Endothelial cell of umbilical vein (primary cell): ENCODE results near the gene DND1. TPM values are rescaled to one million over a fixed set of nuclear protein-coding genes. Genes with fewer than 3 reads are reported as not detected.

Experiments used
- BruUV-seq: library from RNA; stranded (reverse); fragments of 400-500 nt; replicated peaks from 2 replicates; lab custom pipeline; 2021; lab: Mats Ljungman, UMichigan
- CTCF ChIA-PET: fragments of 300-600, 350-600 bp; sonication (Branson Sonifier 250); formaldehyde crosslinking; loops from one replicate; lab custom pipeline; 2021; ENCODE audit warnings: antibody characterized with exemption, inconsistent platforms; lab: Charles Lee
- POLR2A ChIA-PET: fragments of 300-600, 350-600 bp; sonication (Branson Sonifier 250); formaldehyde crosslinking; loops from one replicate; lab custom pipeline; 2021; ENCODE audit warnings: antibody characterized with exemption, inconsistent platforms; lab: Charles Lee
- DNase-seq: peaks from one replicate; pipeline ENCODE4 v3.0.0-alpha.2; 2011; ENCODE audit warnings: low read depth, low spot score
- FAIRE-seq: peaks from 2 replicates; lab custom pipeline; 2011; peaks lifted over from hg19 to GRCh38; lab: Jason Lieb, UNC
- H2AFZ ChIP-seq: 2 replicates; pipeline ENCODE4 v1.6.0; 2012; ENCODE audit warnings: low read depth, low read length, control low read depth, inconsistent platforms
- H3K27ac ChIP-seq: 2 replicates; pipeline ENCODE4 v1.5.1; 2011; ENCODE audit warnings: low read depth, mild to moderate bottlenecking, control low read depth, low read length, moderate library complexity; ENCODE audit not compliant: insufficient read depth
- H3K27me3 ChIP-seq, 2 experiments: 2 replicates each; pipeline versions ENCODE4 v1.6.0 to v1.6.1; 2011; ENCODE audit warnings: low read length in 2 of 2, mixed read lengths in 1 of 2; ENCODE audit not compliant: control insufficient read depth in 2 of 2, insufficient read depth in 2 of 2
- H3K36me3 ChIP-seq, 2 experiments: 2 replicates in 1 of 2; 3 replicates in 1 of 2; pipeline ENCODE4 v1.5.1; 2011; ENCODE audit warnings: low read length in 2 of 2, mild to moderate bottlenecking in 1 of 2, moderate library complexity in 1 of 2; ENCODE audit not compliant: control insufficient read depth in 2 of 2, insufficient read depth in 2 of 2; ENCODE audit errors: extremely low read depth in 1 of 2
- H3K4me1 ChIP-seq: 3 replicates; pipeline ENCODE4 v1.5.1; 2011; ENCODE audit warnings: mild to moderate bottlenecking, low read length; ENCODE audit not compliant: control insufficient read depth, insufficient read depth; ENCODE audit errors: extremely low read depth
- H3K4me2 ChIP-seq: 2 replicates; pipeline ENCODE4 v1.6.1; 2011; ENCODE audit warnings: low read length, control low read depth, mixed read lengths; ENCODE audit not compliant: insufficient read depth
- H3K4me3 ChIP-seq, 3 experiments: fragments of 200-600 bp in 1 of 3; sonication (generic), shearing (Covaris generic) in 1 of 3; replicated peaks in 1 of 3; 2 replicates each; pipeline ENCODE4 v1.5.1; 2011 to 2016; ENCODE audit warnings: control low read depth in 3 of 3, low read length in 3 of 3, mild to moderate bottlenecking in 2 of 3, inconsistent platforms in 1 of 3, low read depth in 1 of 3, moderate library complexity in 1 of 3; ENCODE audit not compliant: insufficient read depth in 1 of 3
- H3K79me2 ChIP-seq: 2 replicates; pipeline ENCODE4 v1.6.0; 2012; ENCODE audit warnings: low read length, inconsistent platforms; ENCODE audit not compliant: control insufficient read depth, insufficient read depth
- H3K9ac ChIP-seq: replicated peaks from 2 replicates; pipeline ENCODE3; 2011; ENCODE audit warnings: low read length, control low read depth; ENCODE audit not compliant: insufficient read depth; ENCODE audit errors: extremely low read depth
- H3K9me1 ChIP-seq: replicated peaks from 3 replicates; pipeline ENCODE4 v1.6.0; 2011; ENCODE audit warnings: mild to moderate bottlenecking, low read length; ENCODE audit not compliant: control insufficient read depth, insufficient read depth; ENCODE audit errors: extremely low read depth
- H3K9me3 ChIP-seq: replicated peaks from 2 replicates; pipeline ENCODE4 v1.5.1; 2012; ENCODE audit warnings: low read length, inconsistent platforms; ENCODE audit not compliant: control insufficient read depth, insufficient read depth
- H4K20me1 ChIP-seq: replicated peaks from 2 replicates; pipeline ENCODE3; 2011; ENCODE audit warnings: mild to moderate bottlenecking, low read length; ENCODE audit not compliant: control insufficient read depth, insufficient read depth; ENCODE audit errors: extremely low read depth
- EZH2 ChIP-seq: IDR thresholded peaks from 2 replicates; pipeline ENCODE4 v1.6.1; 2012; ENCODE audit warnings: borderline replicate concordance, low read depth, mild to moderate bottlenecking, moderate library complexity, low read length, inconsistent platforms; ENCODE audit not compliant: severe bottlenecking
- FOS ChIP-seq: IDR thresholded peaks from 2 replicates; pipeline ENCODE4 v1.6.1; 2011; ENCODE audit warnings: mild to moderate bottlenecking, low read length, moderate library complexity, borderline replicate concordance; ENCODE audit not compliant: insufficient read depth
- GATA2 ChIP-seq: IDR thresholded peaks from 2 replicates; pipeline ENCODE4 v1.7.0; 2011; ENCODE audit warnings: low read depth, mild to moderate bottlenecking, moderate library complexity, mixed read lengths, low read length; ENCODE audit not compliant: insufficient read length, insufficient read depth
- JUN ChIP-seq: IDR thresholded peaks from 2 replicates; pipeline ENCODE4 v1.6.1; 2011; ENCODE audit warnings: borderline replicate concordance, low read depth; ENCODE audit not compliant: insufficient read length, insufficient read depth
- MYC ChIP-seq: IDR thresholded peaks from one replicate; pipeline ENCODE4 v1.6.1; 2011; ENCODE audit warnings: mild to moderate bottlenecking, low read depth, low read length
- POLR2A ChIP-seq: IDR thresholded peaks from 2 replicates; pipeline ENCODE4 v1.6.1; 2012; ENCODE audit warnings: low read depth, mild to moderate bottlenecking, control low read depth, low read length
- POLR2AphosphoS5 ChIP-seq: IDR thresholded peaks from 2 replicates; pipeline ENCODE4 v1.6.1; 2012; ENCODE audit warnings: low read depth, mild to moderate bottlenecking, control low read depth, low read length, moderate library complexity; ENCODE audit not compliant: insufficient read depth
- dilution Hi-C: fragments of 300-500 bp; cut with MboI; formaldehyde crosslinking; loops from one replicate; pipeline ENCODE4 v1.15.0; 2019; ENCODE audit warnings: low sequenced_read_pairs; ENCODE audit not compliant: extremely low pct_ligation_motif_present
- intact Hi-C: fragments of 100-400 bp; cut with micrococcal nuclease; formaldehyde crosslinking; loops from one replicate; pipeline ENCODE4 v1.10.0; 2022
- polyA plus RNA-seq, 4 experiments: library from polyadenylated mRNA; depleted of rRNA in 3 of 4; stranded (reverse) in 3 of 4; unstranded in 1 of 4; fragments of >200 nt; gene quantifications; 2 replicates each; pipeline versions ENCODE4 v1.2.1 to v1.2.3, GENCODE V29; 2011 to 2012; ENCODE audit warnings: missing spikeins in 1 of 4
- total RNA-seq: library from RNA; stranded (reverse); gene quantifications from 2 replicates; pipeline ENCODE4 v1.2.3, GENCODE V29; 2021
- TF ChIP-seq, protein P1 (sequence below): IDR thresholded peaks from 2 replicates; pipeline ENCODE4 v1.6.1; 2011; ENCODE audit not compliant: insufficient read depth, insufficient read length
- TF ChIP-seq, protein P2 (sequence below), 2 donors: IDR thresholded peaks; 1 replicate in 1 of 2; 2 replicates in 1 of 2; pipeline ENCODE4 v1.5.1; 2011; ENCODE audit warnings: low read length in 2 of 2, mild to moderate bottlenecking in 2 of 2, moderate library complexity in 2 of 2, control low read depth in 1 of 2, inconsistent platforms in 1 of 2, low read depth in 1 of 2; ENCODE audit not compliant: insufficient read depth in 1 of 2; ENCODE audit errors: extremely low read depth in 1 of 2

Gene DND1
- total and polyA plus RNA-seq, 2 donors (not counting 3 experiments of a cell fraction or from before 2014, with no cell fraction given), result 1.1 to 1.2 TPM

DNA sequence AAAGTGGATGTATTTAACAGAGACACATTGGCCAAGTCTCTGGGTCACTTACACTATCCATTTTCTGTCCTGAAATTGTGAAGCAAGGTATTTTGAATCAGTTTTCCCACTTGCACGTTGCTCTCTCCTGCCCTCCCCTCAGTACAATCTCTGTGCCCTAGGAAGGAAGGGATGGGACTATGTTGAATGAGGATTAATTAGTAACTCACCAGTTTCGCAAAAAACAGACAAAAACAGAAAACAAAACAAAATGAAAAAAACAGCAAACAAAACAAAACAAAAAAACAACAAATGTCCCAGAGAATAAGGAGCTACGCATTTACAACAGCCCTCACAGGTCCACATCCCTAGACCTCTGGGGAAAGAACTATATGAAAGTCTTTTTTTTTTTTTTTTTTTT is 39.3 kb downstream of the DND1 start:
- TF ChIP-seq JUN, result no peak
- no peak for TF ChIP-seq GATA2
- no peak for TF ChIP-seq FOS
- no peak for TF ChIP-seq POLR2A
- TF ChIP-seq EZH2, result no peak
- TF ChIP-seq, protein P1, sequence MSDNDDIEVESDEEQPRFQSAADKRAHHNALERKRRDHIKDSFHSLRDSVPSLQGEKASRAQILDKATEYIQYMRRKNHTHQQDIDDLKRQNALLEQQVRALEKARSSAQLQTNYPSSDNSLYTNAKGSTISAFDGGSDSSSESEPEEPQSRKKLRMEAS, result no peak
- TF ChIP-seq, protein P2, sequence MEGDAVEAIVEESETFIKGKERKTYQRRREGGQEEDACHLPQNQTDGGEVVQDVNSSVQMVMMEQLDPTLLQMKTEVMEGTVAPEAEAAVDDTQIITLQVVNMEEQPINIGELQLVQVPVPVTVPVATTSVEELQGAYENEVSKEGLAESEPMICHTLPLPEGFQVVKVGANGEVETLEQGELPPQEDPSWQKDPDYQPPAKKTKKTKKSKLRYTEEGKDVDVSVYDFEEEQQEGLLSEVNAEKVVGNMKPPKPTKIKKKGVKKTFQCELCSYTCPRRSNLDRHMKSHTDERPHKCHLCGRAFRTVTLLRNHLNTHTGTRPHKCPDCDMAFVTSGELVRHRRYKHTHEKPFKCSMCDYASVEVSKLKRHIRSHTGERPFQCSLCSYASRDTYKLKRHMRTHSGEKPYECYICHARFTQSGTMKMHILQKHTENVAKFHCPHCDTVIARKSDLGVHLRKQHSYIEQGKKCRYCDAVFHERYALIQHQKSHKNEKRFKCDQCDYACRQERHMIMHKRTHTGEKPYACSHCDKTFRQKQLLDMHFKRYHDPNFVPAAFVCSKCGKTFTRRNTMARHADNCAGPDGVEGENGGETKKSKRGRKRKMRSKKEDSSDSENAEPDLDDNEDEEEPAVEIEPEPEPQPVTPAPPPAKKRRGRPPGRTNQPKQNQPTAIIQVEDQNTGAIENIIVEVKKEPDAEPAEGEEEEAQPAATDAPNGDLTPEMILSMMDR (IDR thresholded peaks at IDR 0.05; ENCODE audit: extremely low read depth in 1 of 2, insufficient read depth in 1 of 2, low read depth in 1 of 2, low read length in 2 of 2), result no peak
- TF ChIP-seq MYC, result no peak
- TF ChIP-seq POLR2AphosphoS5, result no peak

More for the DNA sequence above, 39.3 kb downstream of the DND1 start:
- no TSS peak for BruUV-seq
- intact Hi-C loops, result loop anchor here (2.0 to 10.0 kb wide), 2 partner anchors 25 to 389 kb away; no protein-coding TSS in a partner anchor
- no peak overlapping the region for H2AFZ ChIP-seq
- no peaks in the 10 kb centered on the region for H3K79me2 ChIP-seq
- peaks cover 18% of the 10 kb centered on the region for H3K4me1 ChIP-seq
- CTCF ChIA-PET, result interaction anchor here (0.8 to 5.4 kb wide), 14 partner anchors 45 to 270 kb away, joined by 4 to 108 read pairs (median 8); partner anchors contain the start of genes ANKHD1, APBB3, EIF4EBP3 and SLC35A4
- POLR2A ChIA-PET, result interaction anchor here (0.6 kb wide), 1 partner anchor 22 kb away, joined by 6 read pairs; no protein-coding TSS in a partner anchor
- no peak overlapping the region for H3K4me2 ChIP-seq
- DNase-seq (no peak), FAIRE-seq (no peak)
- peaks cover 0 to 3% of the 10 kb centered on the region in 2 experiments for H3K27me3 ChIP-seq
- H3K4me3 ChIP-seq, result no peak overlapping the region
- dilution Hi-C loops, result no loop called here
- no peak overlapping the region for H3K9ac ChIP-seq
- H3K27ac ChIP-seq, result no peak overlapping the region
- no peaks in the 10 kb centered on the region for H3K9me3 ChIP-seq
- H3K36me3 ChIP-seq, result no peaks in the 10 kb centered on the region
- H4K20me1 ChIP-seq, result no peaks in the 10 kb centered on the region
- no peaks in the 10 kb centered on the region for H3K9me1 ChIP-seq
